ENCODE data around the gene DPH3. TPM values are rescaled to one million over a fixed set of nuclear protein-coding genes. Genes with fewer than 3 reads are reported as not detected.

The DPH3 gene
- total and polyA plus RNA-seq, 4 donors: 11.7 to 22.0 (median 16.3) TPM

DNA sequence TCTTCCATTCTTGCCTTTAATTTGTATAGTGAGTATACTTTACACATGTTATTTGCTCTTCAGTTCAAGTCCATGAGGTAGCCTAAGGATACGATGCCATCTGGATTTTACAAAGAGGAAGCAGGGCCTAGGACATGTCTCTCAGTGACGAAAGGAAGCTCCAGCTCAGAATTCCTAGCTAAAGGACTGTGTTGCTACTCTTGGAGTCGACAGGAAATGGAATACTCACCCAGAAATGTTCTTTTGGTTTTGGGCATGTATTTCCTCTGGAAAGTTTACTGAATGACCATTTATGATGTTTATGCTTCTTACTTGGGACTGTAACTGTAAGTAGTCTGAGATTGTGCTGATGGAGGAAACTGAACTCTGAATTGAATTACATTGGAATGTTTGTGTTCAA, 12.7 kb upstream of the DPH3 start:
- Histone ChIP-seq H3K27me3 (ENCODE audit: control insufficient read depth in 3 of 3, insufficient read depth in 3 of 3, low read length in 2 of 3) (no peaks in the 10 kb centered on the region), H3K36me3 (ENCODE audit: control insufficient read depth in 4 of 4, insufficient read depth in 4 of 4, low read length in 4 of 4) (peaks cover 3 to 9% (median 4%) of the 10 kb centered on the region in 4 donors), H3K4me3 (no peak overlapping the region), H3K27ac (ENCODE audit: low read depth in 1 of 2, low read length in 1 of 2) (no peak overlapping the region), H3K9ac (ENCODE audit: insufficient read depth in 1 of 2, low read length in 2 of 2) (no peak overlapping the region), H3K4me1 (ENCODE audit: control insufficient read depth in 5 of 5, insufficient read depth in 5 of 5, low read length in 5 of 5) (peaks cover 0 to 12% (median 0%) of the 10 kb centered on the region in 5 donors), H3K9me3 (ENCODE audit: control insufficient read depth in 4 of 4, insufficient read depth in 3 of 4, low read length in 3 of 4) (no peaks in the 10 kb centered on the region)
- DNase-seq (no peak), ATAC-seq (ENCODE audit: insufficient read depth, low FRiP score) (no peak)
- TF ChIP-seq, protein P1, sequence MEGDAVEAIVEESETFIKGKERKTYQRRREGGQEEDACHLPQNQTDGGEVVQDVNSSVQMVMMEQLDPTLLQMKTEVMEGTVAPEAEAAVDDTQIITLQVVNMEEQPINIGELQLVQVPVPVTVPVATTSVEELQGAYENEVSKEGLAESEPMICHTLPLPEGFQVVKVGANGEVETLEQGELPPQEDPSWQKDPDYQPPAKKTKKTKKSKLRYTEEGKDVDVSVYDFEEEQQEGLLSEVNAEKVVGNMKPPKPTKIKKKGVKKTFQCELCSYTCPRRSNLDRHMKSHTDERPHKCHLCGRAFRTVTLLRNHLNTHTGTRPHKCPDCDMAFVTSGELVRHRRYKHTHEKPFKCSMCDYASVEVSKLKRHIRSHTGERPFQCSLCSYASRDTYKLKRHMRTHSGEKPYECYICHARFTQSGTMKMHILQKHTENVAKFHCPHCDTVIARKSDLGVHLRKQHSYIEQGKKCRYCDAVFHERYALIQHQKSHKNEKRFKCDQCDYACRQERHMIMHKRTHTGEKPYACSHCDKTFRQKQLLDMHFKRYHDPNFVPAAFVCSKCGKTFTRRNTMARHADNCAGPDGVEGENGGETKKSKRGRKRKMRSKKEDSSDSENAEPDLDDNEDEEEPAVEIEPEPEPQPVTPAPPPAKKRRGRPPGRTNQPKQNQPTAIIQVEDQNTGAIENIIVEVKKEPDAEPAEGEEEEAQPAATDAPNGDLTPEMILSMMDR (IDR thresholded peaks at IDR 0.05; ENCODE audit: control extremely low read depth, extremely low read depth): no peak
- 88 to 89% methylated on average over 3 of the region's 3 CpGs for WGBS, 2 donors

GRCh38 chr3:16273867-16274266, 9.1 kb upstream of the DPH3 start:
- H3K36me3 ChIP-seq (ENCODE audit: control insufficient read depth in 4 of 4, insufficient read depth in 4 of 4, low read length in 4 of 4): peaks cover 7 to 16% (median 11%) of the 10 kb centered on the region in 4 donors
- TF ChIP-seq, protein P1 (IDR thresholded peaks at IDR 0.05; ENCODE audit: control extremely low read depth, extremely low read depth): no peak
- ATAC-seq (ENCODE audit: insufficient read depth, low FRiP score): no peak

GRCh38 chr3:16272588-16272987, 7.8 kb upstream of the DPH3 start:
- Histone ChIP-seq H3K4me3 (no peak overlapping the region), H3K9me3 (ENCODE audit: control insufficient read depth in 4 of 4, insufficient read depth in 3 of 4, low read length in 3 of 4) (no peaks in the 10 kb centered on the region), H3K4me1 (ENCODE audit: control insufficient read depth in 5 of 5, insufficient read depth in 5 of 5, low read length in 5 of 5) (no peaks in the 10 kb centered on the region), H3K27ac (ENCODE audit: low read depth in 1 of 2, low read length in 1 of 2) (no peak overlapping the region), H3K27me3 (ENCODE audit: control insufficient read depth in 3 of 3, insufficient read depth in 3 of 3, low read length in 2 of 3) (no peaks in the 10 kb centered on the region), H3K36me3 (ENCODE audit: control insufficient read depth in 4 of 4, insufficient read depth in 4 of 4, low read length in 4 of 4) (peaks cover 7 to 16% (median 11%) of the 10 kb centered on the region in 4 donors), H3K9ac (ENCODE audit: insufficient read depth in 1 of 2, low read length in 2 of 2) (no peak overlapping the region)
- ATAC-seq (ENCODE audit: insufficient read depth, low FRiP score) (no peak), DNase-seq (no peak)
- 92 to 100% methylated on average over 1 of the region's 1 CpG for WGBS, 2 donors
- TF ChIP-seq, protein P1 (IDR thresholded peaks at IDR 0.05; ENCODE audit: control extremely low read depth, extremely low read depth): no peak

More at GRCh38 chr3:16273867-16274266, 9.1 kb upstream of the DPH3 start:
- WGBS, 2 donors: 95 to 96% methylated on average over 2 of the region's 2 CpGs
- Histone ChIP-seq H3K4me3 (no peak overlapping the region), H3K4me1 (ENCODE audit: control insufficient read depth in 5 of 5, insufficient read depth in 5 of 5, low read length in 5 of 5) (peaks cover 0 to 8% (median 0%) of the 10 kb centered on the region in 5 donors), H3K27ac (ENCODE audit: low read depth in 1 of 2, low read length in 1 of 2) (no peak overlapping the region), H3K9ac (ENCODE audit: insufficient read depth in 1 of 2, low read length in 2 of 2) (no peak overlapping the region), H3K9me3 (ENCODE audit: control insufficient read depth in 4 of 4, insufficient read depth in 3 of 4, low read length in 3 of 4) (no peaks in the 10 kb centered on the region), H3K27me3 (ENCODE audit: control insufficient read depth in 3 of 3, insufficient read depth in 3 of 3, low read length in 2 of 3) (no peaks in the 10 kb centered on the region)
- DNase-seq: no peak

- no peak for ATAC-seq (ENCODE audit: insufficient read depth, low FRiP score)
- H3K9ac ChIP-seq (ENCODE audit: insufficient read depth in 1 of 2, low read length in 2 of 2): no peak overlapping the region
- H3K27me3 ChIP-seq (ENCODE audit: control insufficient read depth in 3 of 3, insufficient read depth in 3 of 3, low read length in 2 of 3): no peaks in the 10 kb centered on the region
- H3K9me3 ChIP-seq (ENCODE audit: control insufficient read depth in 4 of 4, insufficient read depth in 3 of 4, low read length in 3 of 4): no peaks in the 10 kb centered on the region
- no peak overlapping the region for H3K4me3 ChIP-seq
- TF ChIP-seq, protein P1 (IDR thresholded peaks at IDR 0.05; ENCODE audit: control extremely low read depth, extremely low read depth): no peak
- H3K36me3 ChIP-seq (ENCODE audit: control insufficient read depth in 4 of 4, insufficient read depth in 4 of 4, low read length in 4 of 4): peaks cover 3 to 16% (median 9%) of the 10 kb centered on the region in 4 donors
- no peak overlapping the region for H3K27ac ChIP-seq (ENCODE audit: low read depth in 1 of 2, low read length in 1 of 2)
- WGBS, 2 donors: 95 to 96% methylated on average over 10 of the region's 10 CpGs
- H3K4me1 ChIP-seq (ENCODE audit: control insufficient read depth in 5 of 5, insufficient read depth in 5 of 5, low read length in 5 of 5): peaks cover 0 to 8% (median 3%) of the 10 kb centered on the region in 5 donors
- no peak for DNase-seq
These were observed 6.1 kb upstream of the DPH3 start for GRCh38 chr3:16270855-16271254.
